OCI-LY7 (cell line): ENCODE measurements around the gene LRP8. TPM values are rescaled to one million over a fixed set of nuclear protein-coding genes. Genes with fewer than 3 reads are reported as not detected.

Experiments
- BruUV-seq: library from RNA; stranded (reverse); fragments of 400-500 nt; replicated peaks from 2 replicates; lab custom pipeline; 2021; lab: Mats Ljungman, UMichigan
- CTCF ChIA-PET: fragments of 300-600 bp; sonication (Branson Sonifier 250); formaldehyde crosslinking; loops from one replicate; lab custom pipeline; 2022; ENCODE audit warnings: antibody characterized with exemption; ENCODE audit not compliant: unreplicated experiment; lab: Charles Lee
- POLR2A ChIA-PET: fragments of 300-600 bp; sonication (Branson Sonifier 250); formaldehyde crosslinking; loops from one replicate; lab custom pipeline; 2022; ENCODE audit warnings: antibody characterized with exemption; lab: Charles Lee
- DNase-seq: peaks from one replicate; pipeline ENCODE4 v3.0.0-alpha.2; 2015; ENCODE audit warnings: low spot score
- H2AFZ ChIP-seq: fragments of 200-600 bp; sonication (generic), shearing (Covaris generic); 2 replicates; pipeline ENCODE4 v1.6.1; 2014; ENCODE audit warnings: mild to moderate bottlenecking, antibody characterized with exemption, low read length, moderate library complexity
- H3K27ac ChIP-seq: fragments of 200-600 bp; sonication (generic); 2 replicates; pipeline ENCODE4 v1.5.1; 2014; ENCODE audit warnings: mixed run types, low read depth, mild to moderate bottlenecking, moderate library complexity, low read length, inconsistent platforms; ENCODE audit not compliant: poor library complexity, severe bottlenecking
- H3K36me3 ChIP-seq: fragments of 200-600 bp; sonication (generic); 2 replicates; pipeline ENCODE4 v1.6.1; 2014; ENCODE audit warnings: mild to moderate bottlenecking, antibody characterized with exemption, low read length, moderate library complexity, mixed read lengths; ENCODE audit not compliant: insufficient read depth
- H3K4me1 ChIP-seq: fragments of 200-600 bp; sonication (generic); 2 replicates; pipeline ENCODE4 v1.5.1; 2014; ENCODE audit warnings: mild to moderate bottlenecking, low read length; ENCODE audit not compliant: insufficient read depth, poor library complexity, severe bottlenecking
- H3K4me2 ChIP-seq: fragments of 200-600 bp; sonication (generic); 2 replicates; pipeline ENCODE4 v1.6.1; 2014; ENCODE audit warnings: mild to moderate bottlenecking, low read length
- H3K4me3 ChIP-seq: fragments of 200-600 bp; sonication (generic); 2 replicates; pipeline ENCODE4 v1.5.1; 2014; ENCODE audit warnings: mild to moderate bottlenecking, low read depth, low read length; ENCODE audit not compliant: poor library complexity, severe bottlenecking
- H3K79me2 ChIP-seq: fragments of 200-600 bp; sonication (generic); 2 replicates; pipeline ENCODE4 v1.6.1; 2016; ENCODE audit warnings: low read depth, mild to moderate bottlenecking, low read length, moderate library complexity, mixed read lengths; ENCODE audit not compliant: insufficient read depth
- H3K9me2 ChIP-seq: fragments of 200-600 bp; sonication (generic); 2 replicates; pipeline ENCODE4 v1.6.1; 2016; ENCODE audit warnings: mild to moderate bottlenecking, low read length, mixed read lengths; ENCODE audit not compliant: insufficient read depth
- H3K9me3 ChIP-seq: fragments of 200-600 bp; sonication (generic); 2 replicates; pipeline ENCODE4 v1.6.1; 2014; ENCODE audit warnings: mild to moderate bottlenecking, mixed run types, low read length, mixed read lengths
- H4K20me1 ChIP-seq: fragments of 200-600 bp; sonication (generic); 2 replicates; pipeline ENCODE4 v1.6.1; 2014; ENCODE audit warnings: mild to moderate bottlenecking, antibody characterized with exemption, low read length, moderate library complexity, mixed read lengths; ENCODE audit not compliant: insufficient read depth
- EZH2phosphoT487 ChIP-seq: fragments of 200-600 bp; sonication (generic); IDR thresholded peaks from 2 replicates; pipeline ENCODE4 v1.6.1; 2018; ENCODE audit warnings: low read depth, borderline replicate concordance, mild to moderate bottlenecking, mixed run types, antibody characterized with exemption, low read length, moderate library complexity, mixed read lengths
- intact Hi-C: fragments of 100-400 bp; cut with micrococcal nuclease; formaldehyde crosslinking; loops from one replicate; pipeline ENCODE4 v1.10.0; 2022; ENCODE audit not compliant: unreplicated experiment
- total RNA-seq, 2 experiments: library from RNA; depleted of rRNA in 1 of 2; stranded (reverse); fragments of >200 nt in 1 of 2; shearing (Covaris generic) in 1 of 2; gene quantifications; 2 replicates each; pipeline ENCODE4 v1.2.3, GENCODE V29; 2014 to 2022
- TF ChIP-seq, protein P1 (sequence below): fragments of 200-600 bp; sonication (generic); conservative IDR thresholded peaks from 2 replicates; pipeline ENCODE4 v1.5.1; 2014; ENCODE audit warnings: mild to moderate bottlenecking, antibody characterized with exemption, low read length, moderate library complexity, mixed read lengths

Gene LRP8
- total RNA-seq, 2 experiments from 2014 or later: 65.6 to 70.0 TPM

DNA sequence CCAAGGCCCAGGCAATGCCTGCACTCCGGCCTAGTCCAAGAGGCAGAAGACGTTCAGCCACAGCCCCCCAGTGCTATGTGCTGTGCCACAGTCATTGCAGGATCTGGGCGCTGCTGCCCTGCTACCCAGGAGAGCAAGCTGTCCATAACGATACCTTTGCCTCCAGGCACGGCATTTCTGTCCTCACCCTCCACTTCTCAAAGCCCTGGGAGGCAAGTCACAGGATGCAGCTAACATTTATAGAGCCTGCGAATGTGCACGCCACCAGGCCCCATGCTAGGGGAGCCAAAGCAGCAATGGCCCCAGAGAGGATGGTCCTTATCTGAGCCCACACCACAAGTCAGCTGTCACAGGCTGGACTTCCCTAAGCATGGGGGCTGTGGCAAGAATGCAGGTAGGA lies 13.8 kb downstream of the LRP8 start:
- Histone ChIP-seq H3K4me2 (no peak overlapping the region), H3K79me2 (peaks cover 16% of the 10 kb centered on the region), H3K4me1 (peaks cover 4% of the 10 kb centered on the region), H3K9me2 (no peaks in the 10 kb centered on the region), H3K4me3 (no peak overlapping the region), H3K9me3 (no peaks in the 10 kb centered on the region), H4K20me1 (no peaks in the 10 kb centered on the region; the same call in 1 of the 2 replicates), H3K27ac (no peak overlapping the region), H2AFZ (no peak overlapping the region), H3K36me3 (peaks cover 97% of the 10 kb centered on the region)
- ChIA-PET CTCF (no interaction called here), POLR2A (interaction anchor here (0.7 kb wide), 1 partner anchor 12 kb away, joined by 3 read pairs; no protein-coding TSS in a partner anchor)
- TF ChIP-seq EZH2phosphoT487: no peak
- TF ChIP-seq, protein P1, sequence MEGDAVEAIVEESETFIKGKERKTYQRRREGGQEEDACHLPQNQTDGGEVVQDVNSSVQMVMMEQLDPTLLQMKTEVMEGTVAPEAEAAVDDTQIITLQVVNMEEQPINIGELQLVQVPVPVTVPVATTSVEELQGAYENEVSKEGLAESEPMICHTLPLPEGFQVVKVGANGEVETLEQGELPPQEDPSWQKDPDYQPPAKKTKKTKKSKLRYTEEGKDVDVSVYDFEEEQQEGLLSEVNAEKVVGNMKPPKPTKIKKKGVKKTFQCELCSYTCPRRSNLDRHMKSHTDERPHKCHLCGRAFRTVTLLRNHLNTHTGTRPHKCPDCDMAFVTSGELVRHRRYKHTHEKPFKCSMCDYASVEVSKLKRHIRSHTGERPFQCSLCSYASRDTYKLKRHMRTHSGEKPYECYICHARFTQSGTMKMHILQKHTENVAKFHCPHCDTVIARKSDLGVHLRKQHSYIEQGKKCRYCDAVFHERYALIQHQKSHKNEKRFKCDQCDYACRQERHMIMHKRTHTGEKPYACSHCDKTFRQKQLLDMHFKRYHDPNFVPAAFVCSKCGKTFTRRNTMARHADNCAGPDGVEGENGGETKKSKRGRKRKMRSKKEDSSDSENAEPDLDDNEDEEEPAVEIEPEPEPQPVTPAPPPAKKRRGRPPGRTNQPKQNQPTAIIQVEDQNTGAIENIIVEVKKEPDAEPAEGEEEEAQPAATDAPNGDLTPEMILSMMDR: no peak
- no TSS peak for BruUV-seq
- intact Hi-C loops: no loop called here
- no peak for DNase-seq

DNA sequence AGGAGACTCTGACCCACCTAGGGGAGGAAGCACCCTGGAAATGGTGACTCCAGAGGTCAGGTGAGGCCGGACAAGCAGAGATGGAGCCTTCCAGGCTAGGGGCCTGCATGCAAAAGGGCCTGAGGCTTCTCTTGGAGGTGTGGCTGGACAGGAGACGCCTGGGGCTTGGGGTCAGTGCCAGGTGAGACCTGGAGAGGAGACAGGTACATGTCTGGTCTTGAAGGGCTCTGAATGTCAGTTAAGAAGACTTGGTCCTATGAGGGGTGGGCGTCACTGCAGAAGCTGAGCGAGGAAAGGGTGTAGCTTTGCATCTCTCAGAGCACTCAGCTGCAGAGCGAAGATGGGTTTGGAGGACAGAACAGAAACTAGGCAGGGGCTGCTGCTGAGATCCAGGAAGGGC lies 14.3 kb downstream of the LRP8 start:
- Histone ChIP-seq H3K4me3 (no peak overlapping the region), H2AFZ (no peak overlapping the region), H3K27ac (no peak overlapping the region), H3K4me2 (no peak overlapping the region), H3K4me1 (peaks cover 4% of the 10 kb centered on the region), H3K36me3 (peaks cover 96% of the 10 kb centered on the region), H3K9me3 (no peaks in the 10 kb centered on the region), H3K9me2 (no peaks in the 10 kb centered on the region), H4K20me1 (no peaks in the 10 kb centered on the region; the same call in 1 of the 2 replicates), H3K79me2 (peaks cover 16% of the 10 kb centered on the region)
- POLR2A ChIA-PET: no interaction called here
- CTCF ChIA-PET: no interaction called here
- BruUV-seq: no TSS peak
- DNase-seq: no peak
- intact Hi-C loops: no loop called here
- TF ChIP-seq, protein P1: no peak
- TF ChIP-seq EZH2phosphoT487: no peak

DNA sequence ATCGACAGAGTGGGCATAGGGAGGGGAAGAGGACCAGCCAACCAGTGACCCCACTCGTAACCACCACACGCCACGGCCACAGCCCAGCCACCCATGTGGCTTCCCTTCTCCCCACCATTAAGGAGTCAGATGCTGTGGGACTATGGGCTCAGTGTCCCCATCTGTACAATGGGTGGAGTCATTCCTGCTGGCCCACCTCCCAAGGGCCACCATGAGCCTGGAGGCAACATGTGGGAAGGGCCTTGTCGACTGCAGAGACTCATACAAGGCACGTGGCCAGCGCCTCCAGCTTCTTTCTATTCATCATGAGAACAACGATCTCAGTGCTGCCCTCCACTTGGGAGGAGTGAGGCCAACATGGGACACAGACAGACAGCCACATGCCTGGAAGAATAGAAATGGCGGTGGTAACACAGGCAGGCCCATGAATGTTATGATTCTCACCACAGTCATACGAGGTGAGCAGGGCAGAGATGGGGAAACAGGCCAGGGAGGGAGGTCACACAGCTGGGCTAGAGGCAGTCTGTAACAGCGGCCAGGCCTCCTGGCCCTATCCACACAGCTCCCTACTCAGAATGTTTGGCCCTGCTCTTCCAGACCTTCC lies 16.1 kb downstream of the LRP8 start:
- 0 out of 2 replicates have a peak, but pooled peaks cover 10% of the 10 kb centered on the region for H3K79me2 ChIP-seq
- no peaks in the 10 kb centered on the region for H3K9me2 ChIP-seq
- H3K27ac ChIP-seq: no peak overlapping the region
- no peaks in the 10 kb centered on the region for H3K9me3 ChIP-seq
- no peaks in the 10 kb centered on the region; the same call in 1 of the 2 replicates for H4K20me1 ChIP-seq
- no peak overlapping the region for H3K4me2 ChIP-seq
- no TSS peak for BruUV-seq
- peaks cover 89% of the 10 kb centered on the region for H3K36me3 ChIP-seq
- no peak for DNase-seq
- ChIA-PET CTCF (interaction anchor here (0.6 kb wide), 1 partner anchor 288 kb away, joined by 3 read pairs; no protein-coding TSS in a partner anchor), POLR2A (no interaction called here)
- TF ChIP-seq, protein P1: no peak
- no peak for TF ChIP-seq EZH2phosphoT487
- intact Hi-C loops: no loop called here
- H2AFZ ChIP-seq: no peak overlapping the region
- H3K4me1 ChIP-seq: peaks cover 4% of the 10 kb centered on the region
- no peak overlapping the region for H3K4me3 ChIP-seq
